A673 (cell line): Measurements from ENCODE around the gene THSD4. TPM values are rescaled to one million over a fixed set of nuclear protein-coding genes. Genes with fewer than 3 reads are reported as not detected.

ENCODE experiments used
- BruUV-seq: library from RNA; stranded (reverse); fragments of 400-500 nt; replicated peaks from 2 replicates; lab custom pipeline; 2021; lab: Mats Ljungman, UMichigan
- CTCF ChIA-PET: fragments of 300-600 bp; sonication (Branson Sonifier 250); formaldehyde crosslinking; loops from one replicate; lab custom pipeline; 2022; ENCODE audit warnings: antibody characterized with exemption; lab: Charles Lee
- POLR2A ChIA-PET: fragments of 300-600 bp; sonication (Branson Sonifier 250); formaldehyde crosslinking; loops from one replicate; lab custom pipeline; 2022; ENCODE audit warnings: antibody characterized with exemption; ENCODE audit not compliant: low non-redundant PET; lab: Charles Lee
- DNase-seq: peaks from one replicate; pipeline ENCODE4 v3.0.0-alpha.2; 2015; ENCODE audit warnings: low spot score
- H3K27ac ChIP-seq: fragments of 200-600 bp; sonication (generic); 2 replicates; pipeline ENCODE4 v1.5.1; 2016; ENCODE audit warnings: mixed run types, low read depth, mild to moderate bottlenecking, mixed read lengths, antibody characterized with exemption, low read length; ENCODE audit not compliant: poor library complexity, severe bottlenecking
- H3K27me3 ChIP-seq: fragments of 200-600 bp; sonication (generic); replicated peaks from 2 replicates; pipeline ENCODE4 v1.6.1; 2017; ENCODE audit warnings: mixed run types, low read depth, mild to moderate bottlenecking, mixed read lengths, antibody characterized with exemption, low read length; ENCODE audit not compliant: insufficient read depth, poor library complexity
- H3K36me3 ChIP-seq: fragments of 200-600 bp; sonication (generic); 2 replicates; pipeline ENCODE4 v1.6.1; 2016; ENCODE audit warnings: mixed run types, mild to moderate bottlenecking, mixed read lengths, antibody characterized with exemption, low read length; ENCODE audit not compliant: insufficient read depth, poor library complexity, severe bottlenecking
- H3K4me1 ChIP-seq: fragments of 200-600 bp; sonication (generic); 2 replicates; pipeline ENCODE4 v1.6.1; 2017; ENCODE audit warnings: mixed run types, mild to moderate bottlenecking, mixed read lengths, antibody characterized with exemption, low read length; ENCODE audit not compliant: insufficient read depth, poor library complexity, severe bottlenecking
- H3K4me3 ChIP-seq: fragments of 200-600 bp; sonication (generic); 2 replicates; pipeline ENCODE4 v1.5.1; 2016; ENCODE audit warnings: low read depth, mixed run types, mild to moderate bottlenecking, mixed read lengths, low read length; ENCODE audit not compliant: poor library complexity, severe bottlenecking
- H3K9me3 ChIP-seq: fragments of 200-600 bp; sonication (generic); 2 replicates; pipeline ENCODE4 v1.6.1; 2016; ENCODE audit warnings: mixed run types, low read depth, mild to moderate bottlenecking, mixed read lengths, antibody characterized with exemption, low read length; ENCODE audit not compliant: poor library complexity, severe bottlenecking
- EZH2 ChIP-seq: fragments of 200-600 bp; sonication (generic); IDR thresholded peaks from 2 replicates; pipeline ENCODE4 v1.6.1; 2017; ENCODE audit warnings: borderline replicate concordance, low read depth, mild to moderate bottlenecking, mixed read lengths, antibody characterized with exemption, low read length; ENCODE audit not compliant: poor library complexity, severe bottlenecking
- intact Hi-C: fragments of 100-400 bp; cut with micrococcal nuclease; formaldehyde crosslinking; loops from one replicate; pipeline ENCODE4 v1.10.0; 2022; ENCODE audit not compliant: unreplicated experiment
- total RNA-seq: library from RNA; stranded (reverse); gene quantifications from 2 replicates; pipeline ENCODE4 v1.2.3, GENCODE V29; 2021
- TF ChIP-seq, protein P1 (sequence below): fragments of 300-800, 200-600 bp; sonication (generic); conservative IDR thresholded peaks from 2 replicates; pipeline ENCODE4 v1.5.1; 2017; ENCODE audit warnings: low read depth, mild to moderate bottlenecking, antibody characterized with exemption, low read length, moderate library complexity, mixed read lengths

THSD4 gene
- total RNA-seq, 1 experiment from 2014 or later: 2.4 TPM

DNA sequence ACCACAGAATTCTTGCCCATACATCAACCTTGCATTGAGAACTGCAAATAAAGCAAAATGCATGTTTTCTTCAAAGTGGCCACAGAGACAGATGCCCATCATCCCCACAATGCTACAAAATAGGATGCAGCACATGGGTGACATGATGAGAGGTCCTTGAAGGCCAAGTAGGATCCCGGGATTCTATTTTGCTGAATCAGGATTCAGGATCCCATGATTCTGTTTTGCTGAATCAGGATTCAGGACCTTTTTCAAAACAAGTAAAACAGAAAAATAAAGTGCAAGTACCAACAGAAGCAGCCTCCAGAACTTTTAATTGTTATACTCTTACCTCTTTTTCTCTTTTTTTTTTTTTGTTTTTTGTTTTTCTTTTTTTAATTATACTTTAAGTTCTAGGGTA lies 453.0 kb downstream of the THSD4 start:
- POLR2A ChIA-PET: no interaction called here
- CTCF ChIA-PET: no interaction called here
- Histone ChIP-seq H3K36me3 (no peaks in the 10 kb centered on the region), H3K4me1 (no peaks in the 10 kb centered on the region), H3K9me3 (no peaks in the 10 kb centered on the region), H3K4me3 (no peak overlapping the region), H3K27ac (no peak overlapping the region), H3K27me3 (peaks cover 26% of the 10 kb centered on the region)
- DNase-seq: no peak
- TF ChIP-seq, protein P1, sequence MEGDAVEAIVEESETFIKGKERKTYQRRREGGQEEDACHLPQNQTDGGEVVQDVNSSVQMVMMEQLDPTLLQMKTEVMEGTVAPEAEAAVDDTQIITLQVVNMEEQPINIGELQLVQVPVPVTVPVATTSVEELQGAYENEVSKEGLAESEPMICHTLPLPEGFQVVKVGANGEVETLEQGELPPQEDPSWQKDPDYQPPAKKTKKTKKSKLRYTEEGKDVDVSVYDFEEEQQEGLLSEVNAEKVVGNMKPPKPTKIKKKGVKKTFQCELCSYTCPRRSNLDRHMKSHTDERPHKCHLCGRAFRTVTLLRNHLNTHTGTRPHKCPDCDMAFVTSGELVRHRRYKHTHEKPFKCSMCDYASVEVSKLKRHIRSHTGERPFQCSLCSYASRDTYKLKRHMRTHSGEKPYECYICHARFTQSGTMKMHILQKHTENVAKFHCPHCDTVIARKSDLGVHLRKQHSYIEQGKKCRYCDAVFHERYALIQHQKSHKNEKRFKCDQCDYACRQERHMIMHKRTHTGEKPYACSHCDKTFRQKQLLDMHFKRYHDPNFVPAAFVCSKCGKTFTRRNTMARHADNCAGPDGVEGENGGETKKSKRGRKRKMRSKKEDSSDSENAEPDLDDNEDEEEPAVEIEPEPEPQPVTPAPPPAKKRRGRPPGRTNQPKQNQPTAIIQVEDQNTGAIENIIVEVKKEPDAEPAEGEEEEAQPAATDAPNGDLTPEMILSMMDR: no peak
- TF ChIP-seq EZH2: no peak
- no TSS peak for BruUV-seq
- intact Hi-C loops: no loop called here

DNA sequence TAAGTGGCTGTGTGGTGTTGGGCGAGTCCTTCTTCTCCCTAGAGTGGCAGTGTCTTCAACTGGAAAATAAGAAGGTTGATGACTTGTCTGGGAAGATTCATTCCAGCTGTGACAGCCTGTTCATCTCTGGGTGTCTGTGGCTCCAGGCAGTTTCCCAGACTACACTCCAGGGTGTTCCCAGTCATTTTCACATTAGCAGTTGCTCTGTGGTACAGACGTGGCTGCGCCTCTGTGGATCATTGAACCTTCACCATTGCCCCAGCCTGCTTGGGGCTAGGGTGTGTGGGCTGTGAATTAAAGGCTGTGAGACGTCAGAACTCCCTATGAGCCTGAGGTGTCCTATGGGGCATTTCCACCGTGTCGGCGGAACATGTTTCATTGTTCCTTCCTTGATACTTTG lies 455.5 kb downstream of the THSD4 start:
- Histone ChIP-seq H3K4me1 (no peaks in the 10 kb centered on the region), H3K36me3 (no peaks in the 10 kb centered on the region), H3K27ac (no peak overlapping the region), H3K27me3 (peaks cover 47% of the 10 kb centered on the region), H3K9me3 (no peaks in the 10 kb centered on the region), H3K4me3 (no peak overlapping the region)
- POLR2A ChIA-PET: no interaction called here
- intact Hi-C loops: loop anchor here (10.0 kb wide), 1 partner anchor 164 kb away; no protein-coding TSS in a partner anchor
- no TSS peak for BruUV-seq
- DNase-seq: no peak
- no peak for TF ChIP-seq EZH2
- TF ChIP-seq, protein P1: no peak
- CTCF ChIA-PET: no interaction called here

DNA sequence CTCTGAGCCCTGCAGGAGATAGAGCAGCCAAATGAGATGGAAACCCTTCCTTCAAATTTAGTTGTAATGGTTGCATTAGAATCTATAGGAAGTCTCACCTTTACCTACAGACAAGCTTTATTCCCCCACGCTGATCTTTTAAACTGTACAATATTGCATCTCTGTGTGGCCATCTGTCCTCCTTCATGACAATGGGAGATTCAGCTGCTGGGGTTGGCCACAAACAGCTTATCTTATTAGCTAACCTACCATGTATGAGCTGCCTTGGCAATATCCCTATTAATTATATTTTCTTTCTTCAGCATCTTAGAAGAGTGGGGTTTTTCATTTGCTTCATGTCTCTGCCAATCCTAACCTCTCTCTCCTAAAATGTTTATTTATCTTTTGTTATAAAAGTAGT lies 456.4 kb downstream of the THSD4 start:
- BruUV-seq: no TSS peak

More for the DNA sequence above, 456.4 kb downstream of the THSD4 start:
- no peak for DNase-seq
- ChIA-PET CTCF (no interaction called here), POLR2A (no interaction called here)
- no peaks in the 10 kb centered on the region for H3K4me1 ChIP-seq
- no peaks in the 10 kb centered on the region for H3K36me3 ChIP-seq
- no peak overlapping the region for H3K4me3 ChIP-seq
- H3K27me3 ChIP-seq: peaks cover 55% of the 10 kb centered on the region
- TF ChIP-seq EZH2: no peak
- TF ChIP-seq, protein P1: no peak
- intact Hi-C loops: loop anchor here (10.0 kb wide), 1 partner anchor 163 kb away; no protein-coding TSS in a partner anchor
- no peaks in the 10 kb centered on the region for H3K9me3 ChIP-seq
- H3K27ac ChIP-seq: no peak overlapping the region
